ENCODE measurements around the gene TMEFF2.

- TF ChIP-seq ZNF274 (IDR thresholded peaks at IDR 0.05; ENCODE audit: low read depth, low read length): no peak
- no peak for TF ChIP-seq SUZ12 (IDR thresholded peaks at IDR 0.05; ENCODE audit: extremely low read depth, insufficient read depth, insufficient read length)
- TF ChIP-seq YY1 (IDR thresholded peaks at IDR 0.05; ENCODE audit: insufficient read depth, insufficient read length): no peak
Observed at GRCh38 chr2:192236136-192236535, 41.4 kb upstream of the TMEFF2 start.

All from NT2/D1 (cell line).